Smooth muscle cell (in vitro differentiated cells): Measurements from ENCODE around the gene WNT5A. TPM values are rescaled to one million over a fixed set of nuclear protein-coding genes. Genes with fewer than 3 reads are reported as not detected.

Source experiments
- DNase-seq: peaks from one replicate; lab custom pipeline; 2025; ENCODE audit not compliant: unreplicated experiment; lab: John Stamatoyannopoulos, UW
- H2AFZ ChIP-seq: fragments of 200-600 bp; sonication (generic); 2 replicates; pipeline ENCODE4 v1.6.0; 2016; ENCODE audit warnings: antibody characterized with exemption, low read depth, mild to moderate bottlenecking
- H3F3A ChIP-seq: fragments of 200-600 bp; sonication (generic); 2 replicates; pipeline ENCODE4 v1.6.0; 2017; ENCODE audit warnings: antibody characterized with exemption, low read depth
- H3K27ac ChIP-seq: fragments of 200-600 bp; sonication (generic); 2 replicates; pipeline ENCODE4 v1.5.1; 2016; ENCODE audit warnings: low read depth, mild to moderate bottlenecking
- H3K27me3 ChIP-seq: fragments of 200-600 bp; sonication (generic); 2 replicates; pipeline ENCODE4 v1.6.1; 2016; ENCODE audit warnings: low read depth, mild to moderate bottlenecking
- H3K36me3 ChIP-seq: fragments of 200-600 bp; sonication (generic); 2 replicates; pipeline ENCODE4 v1.5.1; 2016; ENCODE audit warnings: low read depth
- H3K4me1 ChIP-seq: fragments of 200-600 bp; sonication (generic); 2 replicates; pipeline ENCODE4 v1.5.1; 2016; ENCODE audit warnings: low read depth
- H3K4me2 ChIP-seq: fragments of 200-600 bp; sonication (generic); 2 replicates; pipeline ENCODE4 v1.6.0; 2016; ENCODE audit warnings: mild to moderate bottlenecking
- H3K4me3 ChIP-seq: fragments of 200-600 bp; sonication (generic); 2 replicates; pipeline ENCODE4 v1.5.1; 2016; ENCODE audit warnings: mild to moderate bottlenecking
- H3K79me2 ChIP-seq: fragments of 200-600 bp; sonication (generic); 2 replicates; pipeline ENCODE4 v1.6.0; 2016; ENCODE audit warnings: low read depth, mild to moderate bottlenecking
- H3K9ac ChIP-seq: fragments of 200-600 bp; sonication (generic); 2 replicates; pipeline ENCODE4 v1.6.0; 2016; ENCODE audit warnings: low read depth
- H3K9me3 ChIP-seq: fragments of 200-600 bp; sonication (generic); replicated peaks from 2 replicates; pipeline ENCODE4 v1.5.1; 2016; ENCODE audit warnings: low read depth
- H4K20me1 ChIP-seq: fragments of 200-600 bp; sonication (generic); 2 replicates; pipeline ENCODE4 v1.6.0; 2016; ENCODE audit warnings: low read depth
- CTCF ChIP-seq: fragments of 200-600 bp; sonication (generic); IDR thresholded peaks from 2 replicates; pipeline ENCODE4 v1.5.1; 2017; ENCODE audit warnings: borderline replicate concordance, mild to moderate bottlenecking, antibody characterized with exemption; ENCODE audit not compliant: insufficient read depth, poor library complexity, severe bottlenecking
- WGBS: methylation state at CpG from one replicate; pipeline ENCODE4 v1.1.7; 2016; ENCODE audit warnings: low lambda C conversion rate; 5-methylcytosine and 5-hydroxymethylcytosine counted together
- polyA plus RNA-seq: library from polyadenylated mRNA; unstranded; fragments of >200 nt; fragmentation: Nextera tagmentation; extraction: Ambion mirVana; gene quantifications from 2 replicates; pipeline ENCODE4 v1.2.1, GENCODE V29; 2016
- total RNA-seq: library from RNA; depleted of rRNA; stranded (reverse); fragments of >200 nt; gene quantifications from 2 replicates; pipeline ENCODE4 v1.2.3, GENCODE V29; 2014

WNT5A gene
- total and polyA plus RNA-seq, 2 experiments from 2014 or later, result 12.0 to 81.8 TPM

DNA sequence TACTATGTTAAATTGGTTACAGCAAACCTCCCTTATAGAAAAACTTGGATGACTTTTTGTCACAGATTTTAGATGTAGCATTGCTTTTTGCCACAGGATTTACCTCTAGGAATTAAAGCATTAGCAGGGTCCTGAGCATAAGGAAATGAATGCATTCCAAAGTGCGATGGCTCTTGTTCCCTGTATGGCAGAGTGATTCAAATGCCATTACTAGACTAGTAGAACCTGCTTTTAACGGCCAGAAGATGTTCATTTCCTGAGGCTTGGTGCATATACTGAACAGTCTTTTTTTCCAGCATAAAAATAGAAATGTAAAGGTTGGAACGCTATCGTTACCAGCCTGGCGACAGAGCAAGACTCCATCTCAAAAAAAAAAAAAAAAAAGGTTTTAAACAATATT lies 59.4 kb downstream of the WNT5A start:
- TF ChIP-seq CTCF, result no peak
- 51% methylated on average over 5 of the region's 5 CpGs for WGBS
- no peak overlapping the region for H3K9ac ChIP-seq
- H3K4me1 ChIP-seq, result no peaks in the 10 kb centered on the region
- H3K79me2 ChIP-seq, result no peaks in the 10 kb centered on the region
- H2AFZ ChIP-seq, result no peak overlapping the region
- no peak for DNase-seq
- H3K4me3 ChIP-seq, result no peak overlapping the region
- H4K20me1 ChIP-seq, result no peaks in the 10 kb centered on the region
- no peak overlapping the region for H3K4me2 ChIP-seq
- no peaks in the 10 kb centered on the region for H3K36me3 ChIP-seq
- no peaks in the 10 kb centered on the region for H3K27me3 ChIP-seq
- H3F3A ChIP-seq, result no peaks in the 10 kb centered on the region
- H3K27ac ChIP-seq, result no peak overlapping the region
- no peaks in the 10 kb centered on the region for H3K9me3 ChIP-seq

- Histone ChIP-seq H3K79me2 (no peaks in the 10 kb centered on the region), H3K27me3 (no peaks in the 10 kb centered on the region), H3K36me3 (no peaks in the 10 kb centered on the region), H3K27ac (peak overlapping the region; percentile 10), H3K4me2 (no peak overlapping the region), H3K4me3 (no peak overlapping the region), H3K4me1 (no peaks in the 10 kb centered on the region), H3K9ac (no peak overlapping the region), H4K20me1 (no peaks in the 10 kb centered on the region), H3K9me3 (no peaks in the 10 kb centered on the region), H2AFZ (no peak overlapping the region), H3F3A (no peaks in the 10 kb centered on the region)
- 72% methylated on average over 4 of the region's 4 CpGs for WGBS
- TF ChIP-seq CTCF, result no peak
- no peak for DNase-seq
These were observed 60.6 kb downstream of the WNT5A start for GRCh38 chr3:55426486-55426885.

- no peak for TF ChIP-seq CTCF
- no peak for DNase-seq
- H3K27me3 ChIP-seq, result no peaks in the 10 kb centered on the region
- H2AFZ ChIP-seq, result no peak overlapping the region
- no peaks in the 10 kb centered on the region for H3K4me1 ChIP-seq
- 91% methylated on average over 5 of the region's 5 CpGs for WGBS
- no peaks in the 10 kb centered on the region for H3K79me2 ChIP-seq
- H3K4me3 ChIP-seq, result no peak overlapping the region
- H3K9me3 ChIP-seq, result peaks cover 4% of the 10 kb centered on the region
- H3K27ac ChIP-seq, result no peak overlapping the region
- H3F3A ChIP-seq, result no peaks in the 10 kb centered on the region
- no peak overlapping the region for H3K9ac ChIP-seq
- peaks cover 9% of the 10 kb centered on the region for H3K36me3 ChIP-seq
- H4K20me1 ChIP-seq, result no peaks in the 10 kb centered on the region
- no peak overlapping the region for H3K4me2 ChIP-seq
These were observed 63.3 kb downstream of the WNT5A start for GRCh38 chr3:55423782-55424181.

DNA sequence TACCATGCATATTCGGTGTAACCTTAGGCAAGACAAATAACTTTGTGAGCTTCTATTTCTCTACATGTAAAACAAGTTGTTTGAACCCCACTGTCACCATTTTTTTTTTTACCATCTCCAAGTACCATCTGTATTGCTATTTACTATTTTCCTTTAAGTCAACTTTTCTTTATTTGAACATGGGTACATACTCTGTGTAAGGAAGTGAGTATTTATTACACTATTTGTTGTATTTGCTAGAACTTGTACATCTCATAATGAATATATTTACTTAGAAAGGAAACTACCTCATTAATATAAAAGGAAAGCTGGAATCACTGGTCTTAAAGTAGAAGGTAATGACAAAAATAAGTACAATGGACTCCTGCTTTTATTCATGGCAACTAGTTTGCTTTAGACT lies 69.9 kb downstream of the WNT5A start:
- peaks cover 4% of the 10 kb centered on the region for H3K9me3 ChIP-seq
- H3K36me3 ChIP-seq, result peaks cover 9% of the 10 kb centered on the region
- H3K4me3 ChIP-seq, result no peak overlapping the region
- H3K9ac ChIP-seq, result no peak overlapping the region
- H3F3A ChIP-seq, result no peaks in the 10 kb centered on the region
- H3K27me3 ChIP-seq, result no peaks in the 10 kb centered on the region
- H2AFZ ChIP-seq, result no peak overlapping the region
- no peaks in the 10 kb centered on the region for H3K79me2 ChIP-seq
- TF ChIP-seq CTCF, result no peak
- WGBS, result 94% methylated on average over 1 of the region's 1 CpG
- no peaks in the 10 kb centered on the region for H4K20me1 ChIP-seq
- no peaks in the 10 kb centered on the region for H3K4me1 ChIP-seq
- H3K27ac ChIP-seq, result no peak overlapping the region
- no peak for DNase-seq
- no peak overlapping the region for H3K4me2 ChIP-seq
